OCI-LY3 (cell line): ENCODE measurements around the gene ALDH9A1.

Source experiments
- CTCF ChIP-seq: fragments of 200-600, 300-600 bp; sonication (generic); IDR thresholded peaks from 2 replicates; pipeline ENCODE4 v1.5.1; 2014; ENCODE audit warnings: antibody characterized with exemption, low read length, low read depth
- EZH2phosphoT487 ChIP-seq: fragments of 200-600 bp; shearing (Covaris generic); IDR thresholded peaks from 2 replicates; pipeline ENCODE4 v1.6.1; 2018; ENCODE audit warnings: antibody characterized with exemption, mixed run types, low read depth

GRCh38 chr1:165628147-165628822 lies 70.1 kb downstream of the ALDH9A1 start:
- TF ChIP-seq CTCF (no peak), EZH2phosphoT487 (no peak)
